DOHH2 (cell line): Measurements from ENCODE around the gene NOC2L.

Experiments
- H3F3A ChIP-seq: fragments of 200-600 bp; sonication (generic), shearing (Covaris generic); 2 replicates; pipeline ENCODE4 v1.6.0; 2016; ENCODE audit warnings: antibody characterized with exemption, mild to moderate bottlenecking; ENCODE audit not compliant: control insufficient read depth, insufficient read depth
- H3K27ac ChIP-seq: fragments of 200-600 bp; sonication (generic); 2 replicates; pipeline ENCODE4 v1.5.1; 2014; ENCODE audit warnings: low read depth, mild to moderate bottlenecking, low read length, moderate library complexity
- H3K27me3 ChIP-seq: fragments of 200-600 bp; sonication (generic); 2 replicates; pipeline ENCODE4 v1.6.1; 2014; ENCODE audit warnings: mild to moderate bottlenecking, low read length, mixed read lengths; ENCODE audit not compliant: control insufficient read depth
- H3K36me3 ChIP-seq: fragments of 200-600 bp; sonication (generic); 2 replicates; pipeline ENCODE4 v1.6.1; 2014; ENCODE audit warnings: mild to moderate bottlenecking, low read length, moderate library complexity, mixed read lengths; ENCODE audit not compliant: control insufficient read depth
- H3K4me1 ChIP-seq: fragments of 200-600 bp; sonication (generic); 2 replicates; pipeline ENCODE4 v1.6.1; 2014; ENCODE audit warnings: mild to moderate bottlenecking, low read length, mixed read lengths; ENCODE audit not compliant: control insufficient read depth
- H3K4me2 ChIP-seq: fragments of 200-600 bp; sonication (generic); 2 replicates; pipeline ENCODE4 v1.6.0; 2014; ENCODE audit warnings: mild to moderate bottlenecking, low read length, moderate library complexity
- H3K4me3 ChIP-seq: fragments of 200-600 bp; sonication (generic); 2 replicates; pipeline ENCODE4 v1.5.1; 2014; ENCODE audit warnings: mild to moderate bottlenecking, low read length, mixed read lengths
- H3K79me2 ChIP-seq: fragments of 200-600 bp; sonication (generic); 2 replicates; pipeline ENCODE4 v1.6.1; 2014; ENCODE audit warnings: mild to moderate bottlenecking, low read length, mixed read lengths; ENCODE audit not compliant: control insufficient read depth
- H3K9me2 ChIP-seq: fragments of 200-600 bp; sonication (generic); replicated peaks from 2 replicates; pipeline ENCODE4 v1.6.1; 2014; ENCODE audit warnings: mild to moderate bottlenecking, low read length, mixed read lengths; ENCODE audit not compliant: control insufficient read depth
- H3K9me3 ChIP-seq: fragments of 200-600 bp; sonication (generic); 2 replicates; pipeline ENCODE4 v1.6.1; 2014; ENCODE audit warnings: antibody characterized with exemption, low read length, mixed read lengths; ENCODE audit not compliant: control insufficient read depth, insufficient read depth
- H4K20me1 ChIP-seq: fragments of 200-600 bp; sonication (generic); 2 replicates; pipeline ENCODE4 v1.6.0; 2014; ENCODE audit warnings: low read depth, mild to moderate bottlenecking, antibody characterized with exemption, low read length, moderate library complexity; ENCODE audit not compliant: control insufficient read depth, insufficient read depth
- CTCF ChIP-seq: fragments of 200-600 bp; sonication (generic); IDR thresholded peaks from one replicate; pipeline ENCODE4 v1.5.1; 2014; ENCODE audit warnings: antibody characterized with exemption, mild to moderate bottlenecking, low read depth, low read length; ENCODE audit not compliant: poor library complexity, severe bottlenecking
- EZH2phosphoT487 ChIP-seq: fragments of 200-600 bp; sonication (generic); IDR thresholded peaks from 2 replicates; pipeline ENCODE4 v1.6.1; 2017; ENCODE audit warnings: borderline replicate concordance, mild to moderate bottlenecking, antibody characterized with exemption, low read length, moderate library complexity, mixed read lengths

NOC2L gene

GRCh38 chr1:956636-957035 lies 2.4 kb downstream of the NOC2L start:
- Histone ChIP-seq H3K4me1 (peaks cover 22% of the 10 kb centered on the region; the same call in 1 of the 2 replicates), H3K9me2 (no peaks in the 10 kb centered on the region), H3K4me3 (no peak overlapping the region), H3K27me3 (no peaks in the 10 kb centered on the region), H3F3A (no peaks in the 10 kb centered on the region), H4K20me1 (0 out of 2 replicates have a peak, but pooled peaks cover under 1% of the 10 kb centered on the region), H3K4me2 (no peak overlapping the region), H3K9me3 (no peaks in the 10 kb centered on the region), H3K79me2 (peaks cover 27% of the 10 kb centered on the region), H3K36me3 (peaks cover 64% of the 10 kb centered on the region), H3K27ac (no peak overlapping the region)
- TF ChIP-seq CTCF, result no peak
- no peak for TF ChIP-seq EZH2phosphoT487

GRCh38 chr1:955474-955873 lies 3.6 kb downstream of the NOC2L start:
- H3K79me2 ChIP-seq, result peaks cover 27% of the 10 kb centered on the region
- H3K27me3 ChIP-seq, result no peaks in the 10 kb centered on the region
- no peaks in the 10 kb centered on the region for H3K9me2 ChIP-seq
- no peak overlapping the region for H3K4me3 ChIP-seq
- no peaks in the 10 kb centered on the region for H3F3A ChIP-seq
- TF ChIP-seq CTCF (no peak), EZH2phosphoT487 (no peak)
- peaks cover 75% of the 10 kb centered on the region for H3K36me3 ChIP-seq
- H3K4me1 ChIP-seq, result peaks cover 18% of the 10 kb centered on the region; the same call in 1 of the 2 replicates
- H3K9me3 ChIP-seq, result no peaks in the 10 kb centered on the region
- H3K4me2 ChIP-seq, result no peak overlapping the region
- no peak overlapping the region for H3K27ac ChIP-seq
- 0 out of 2 replicates have a peak, but pooled peaks cover 3% of the 10 kb centered on the region for H4K20me1 ChIP-seq

- no peak overlapping the region for H3K4me2 ChIP-seq
- H3K79me2 ChIP-seq, result peaks cover 27% of the 10 kb centered on the region
- no peak overlapping the region for H3K27ac ChIP-seq
- H3K9me2 ChIP-seq, result no peaks in the 10 kb centered on the region
- H3K4me1 ChIP-seq, result peaks cover 15% of the 10 kb centered on the region; the same call in 1 of the 2 replicates
- no peaks in the 10 kb centered on the region for H3K27me3 ChIP-seq
- H3K36me3 ChIP-seq, result peaks cover 80% of the 10 kb centered on the region
- H3F3A ChIP-seq, result no peaks in the 10 kb centered on the region
- no peaks in the 10 kb centered on the region for H3K9me3 ChIP-seq
- no peak overlapping the region for H3K4me3 ChIP-seq
- H4K20me1 ChIP-seq, result 0 out of 2 replicates have a peak, but pooled peaks cover 6% of the 10 kb centered on the region
- no peak for TF ChIP-seq CTCF
- TF ChIP-seq EZH2phosphoT487, result no peak
Observed at GRCh38 chr1:954927-955326, 4.1 kb downstream of the NOC2L start.
